SK-N-SH treated with all-trans-retinoic acid at 6 μM for 48 hours (cell line): Measurements from ENCODE around the gene ESRP2.

Experiments used
- ATAC-seq: fragments of 200-7000 bp; cut with Tn5 transposase; 3 replicates; pipeline ENCODE4 v1.9.1; 2020; ENCODE audit warnings: mild to moderate bottlenecking, moderate library complexity
- ARNTL ChIP-seq: fragments of 450-650 bp; formaldehyde crosslinking; IDR thresholded peaks from 2 replicates; pipeline ENCODE4 v1.5.0; 2020; ENCODE audit warnings: low read depth, mild to moderate bottlenecking, moderate library complexity, borderline replicate concordance
- CSRNP3 ChIP-seq: fragments of 250-450 bp; sonication (Bioruptor Pico); IDR thresholded peaks from 2 replicates; pipeline ENCODE4 v1.5.1; 2021; ENCODE audit warnings: mild to moderate bottlenecking, moderate library complexity
- ESRRG ChIP-seq: fragments of 250-450 bp; sonication (Bioruptor Pico); IDR thresholded peaks from 2 replicates; pipeline ENCODE4 v1.6.1; 2021; ENCODE audit warnings: mild to moderate bottlenecking
- GLIS3 ChIP-seq: fragments of 250-450 bp; sonication (Bioruptor Pico); IDR thresholded peaks from 2 replicates; pipeline ENCODE4 v1.5.0; 2020; ENCODE audit warnings: mild to moderate bottlenecking, moderate library complexity
- OSR1 ChIP-seq: fragments of 250-450 bp; sonication (Bioruptor Pico); IDR thresholded peaks from 2 replicates; pipeline ENCODE4 v1.8.0; 2022; ENCODE audit warnings: moderate library complexity, mild to moderate bottlenecking, inconsistent platforms
- PATZ1 ChIP-seq: fragments of 250-450 bp; sonication (Bioruptor Pico); IDR thresholded peaks from 2 replicates; pipeline ENCODE4 v1.8.0; 2020; ENCODE audit warnings: mild to moderate bottlenecking, moderate library complexity, borderline replicate concordance
- PPARA ChIP-seq: fragments of 250-450 bp; sonication (Bioruptor Pico); IDR thresholded peaks from 2 replicates; pipeline ENCODE4 v1.5.0; 2020; ENCODE audit warnings: mild to moderate bottlenecking, borderline replicate concordance
- RARB ChIP-seq: fragments of 250-450 bp; sonication (Bioruptor Pico); IDR thresholded peaks from 2 replicates; pipeline ENCODE4 v1.8.0; 2021; ENCODE audit warnings: mild to moderate bottlenecking, moderate library complexity
- SNAI2 ChIP-seq: fragments of 250-450 bp; sonication (Bioruptor Pico); IDR thresholded peaks from 2 replicates; pipeline ENCODE4 v1.5.0; 2020; ENCODE audit warnings: mild to moderate bottlenecking, moderate library complexity
- TCF4 ChIP-seq: fragments of 250-450 bp; sonication (Bioruptor Pico); IDR thresholded peaks from 2 replicates; pipeline ENCODE4 v1.8.0; 2021; ENCODE audit warnings: mild to moderate bottlenecking, moderate library complexity, borderline replicate concordance
- TOX ChIP-seq: fragments of 250-450 bp; sonication (Bioruptor Pico); IDR thresholded peaks from 2 replicates; pipeline ENCODE4 v1.8.0; 2021; ENCODE audit warnings: mild to moderate bottlenecking, moderate library complexity, borderline replicate concordance
- ZC3H10 ChIP-seq: fragments of 250-450 bp; sonication (Bioruptor Pico); IDR thresholded peaks from 2 replicates; pipeline ENCODE4 v1.5.1; 2021; ENCODE audit warnings: mild to moderate bottlenecking, moderate library complexity
- ZFP3 ChIP-seq: fragments of 250-450 bp; sonication (Bioruptor Pico); IDR thresholded peaks from 2 replicates; pipeline ENCODE4 v1.5.0; 2020; ENCODE audit warnings: mild to moderate bottlenecking, moderate library complexity
- ZFP30 ChIP-seq: fragments of 450-650 bp; formaldehyde crosslinking; IDR thresholded peaks from 2 replicates; pipeline ENCODE4 v1.5.0; 2022; ENCODE audit warnings: mild to moderate bottlenecking, moderate library complexity
- ZNF565 ChIP-seq: fragments of 450-650 bp; formaldehyde crosslinking; conservative IDR thresholded peaks from 2 replicates; pipeline ENCODE4 v1.5.0; 2020; ENCODE audit warnings: low read depth, mild to moderate bottlenecking, moderate library complexity
- ZNF70 ChIP-seq: fragments of 450-650 bp; formaldehyde crosslinking; IDR thresholded peaks from 2 replicates; pipeline ENCODE4 v1.5.0; 2020; ENCODE audit warnings: mild to moderate bottlenecking, moderate library complexity
- ZNF8 ChIP-seq: fragments of 450-650 bp; formaldehyde crosslinking; IDR thresholded peaks from 2 replicates; pipeline ENCODE4 v1.5.0; 2020; ENCODE audit warnings: mild to moderate bottlenecking, moderate library complexity
- TF ChIP-seq, protein P1 (sequence below): fragments of 250-450 bp; sonication (Bioruptor Pico); IDR thresholded peaks from 2 replicates; pipeline ENCODE4 v1.5.0; 2020; ENCODE audit warnings: mild to moderate bottlenecking, moderate library complexity

The ESRP2 gene

GRCh38 chr16:68236826-68237242, 907 bp upstream of the ESRP2 start:
- no peak for ATAC-seq
- TF ChIP-seq ARNTL (CRISPR knock-in tag): no peak
- no peak for TF ChIP-seq OSR1
- no peak for TF ChIP-seq TCF4
- no peak for TF ChIP-seq PPARA (CRISPR knock-in tag)
- no peak for TF ChIP-seq ZFP3 (CRISPR knock-in tag)
- no peak for TF ChIP-seq CSRNP3 (CRISPR knock-in tag)

DNA sequence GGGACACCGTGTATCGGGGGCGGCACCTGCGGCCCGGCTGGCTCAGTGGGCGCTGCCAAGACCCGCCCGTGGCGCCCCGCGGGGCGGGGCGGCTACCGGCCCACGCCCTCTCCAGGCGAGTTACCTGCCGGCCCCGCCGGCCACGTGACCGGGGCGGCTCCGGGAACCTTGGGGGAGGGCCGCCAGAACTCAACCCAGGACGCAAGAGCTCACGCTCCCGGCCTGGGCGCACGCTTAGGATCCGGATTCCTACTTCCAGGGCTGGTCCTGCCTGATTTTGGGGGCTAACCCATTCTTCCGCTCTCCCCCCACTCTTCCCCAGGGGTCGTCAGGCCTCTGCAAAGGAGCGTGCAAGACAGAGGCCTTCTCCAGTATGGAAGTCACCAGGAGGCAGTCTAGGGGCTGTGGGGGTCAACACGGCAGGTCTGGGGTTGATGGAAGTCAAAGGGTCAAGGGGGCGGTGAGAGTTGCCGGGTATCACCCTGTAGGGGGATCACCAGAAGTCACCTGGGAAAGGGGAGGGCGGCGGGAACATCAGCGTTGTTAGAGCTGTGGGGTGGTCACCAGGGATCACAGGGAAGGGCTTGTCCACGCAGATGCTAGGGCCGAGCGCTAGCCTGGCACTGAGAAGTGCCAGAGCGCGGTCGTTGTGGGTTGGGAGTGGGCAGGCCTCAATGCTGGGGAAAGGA, 354 bp upstream of the ESRP2 start:
- no peak for ATAC-seq
- TF ChIP-seq PATZ1 (CRISPR knock-in tag): no peak
- TF ChIP-seq OSR1: no peak
- no peak for TF ChIP-seq ZFP3 (CRISPR knock-in tag)
- TF ChIP-seq, all 23 proteins: peak for 0

DNA sequence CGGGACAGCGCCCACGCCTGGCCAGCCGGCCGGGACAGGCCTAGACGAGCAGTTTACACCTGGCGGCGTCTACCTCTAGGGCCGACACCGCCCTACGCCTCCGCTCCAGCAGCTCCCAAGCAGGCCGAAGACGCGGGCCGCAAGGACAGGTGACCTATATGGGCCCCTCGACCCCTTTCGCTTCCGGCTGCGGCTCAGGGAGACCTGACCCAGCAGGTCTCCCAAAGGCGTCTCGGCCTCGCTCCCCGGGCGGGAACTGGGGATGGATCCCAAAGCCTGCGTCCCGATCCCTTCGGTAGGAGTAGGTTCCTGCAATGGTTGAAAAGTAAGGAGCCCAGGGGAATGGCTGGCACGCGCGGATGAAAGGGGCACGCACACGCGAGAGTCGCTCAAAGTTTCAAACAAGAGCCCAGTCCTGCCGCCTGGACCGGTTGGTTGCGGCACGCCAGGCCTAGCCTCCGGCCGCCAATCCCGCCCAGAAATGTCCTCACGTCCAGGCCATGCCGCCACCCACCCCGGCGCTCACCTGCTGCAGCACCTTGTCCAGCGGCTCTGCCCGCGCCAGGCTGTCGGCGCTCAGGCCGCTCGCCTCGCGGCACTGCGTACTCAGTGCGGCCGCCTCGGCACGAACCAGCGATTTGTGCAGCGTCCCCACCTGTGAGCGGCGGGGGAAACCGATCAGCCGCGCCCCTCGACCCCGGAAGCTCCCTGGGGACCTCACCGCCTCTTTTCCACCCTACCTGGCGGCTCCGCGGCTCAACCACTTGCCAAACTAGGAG, 630 bp downstream of the ESRP2 start:
- TF ChIP-seq GLIS3 (CRISPR knock-in tag) (no peak), OSR1 (no peak), PATZ1 (CRISPR knock-in tag) (no peak), PPARA (CRISPR knock-in tag) (no peak), ZNF70 (CRISPR knock-in tag) (no peak), TCF4 (no peak), RARB (CRISPR knock-in tag) (no peak), ESRRG (no peak), ZC3H10 (CRISPR knock-in tag) (no peak), ZFP30 (no peak), ZNF8 (CRISPR knock-in tag) (no peak)
- TF ChIP-seq, protein P1, sequence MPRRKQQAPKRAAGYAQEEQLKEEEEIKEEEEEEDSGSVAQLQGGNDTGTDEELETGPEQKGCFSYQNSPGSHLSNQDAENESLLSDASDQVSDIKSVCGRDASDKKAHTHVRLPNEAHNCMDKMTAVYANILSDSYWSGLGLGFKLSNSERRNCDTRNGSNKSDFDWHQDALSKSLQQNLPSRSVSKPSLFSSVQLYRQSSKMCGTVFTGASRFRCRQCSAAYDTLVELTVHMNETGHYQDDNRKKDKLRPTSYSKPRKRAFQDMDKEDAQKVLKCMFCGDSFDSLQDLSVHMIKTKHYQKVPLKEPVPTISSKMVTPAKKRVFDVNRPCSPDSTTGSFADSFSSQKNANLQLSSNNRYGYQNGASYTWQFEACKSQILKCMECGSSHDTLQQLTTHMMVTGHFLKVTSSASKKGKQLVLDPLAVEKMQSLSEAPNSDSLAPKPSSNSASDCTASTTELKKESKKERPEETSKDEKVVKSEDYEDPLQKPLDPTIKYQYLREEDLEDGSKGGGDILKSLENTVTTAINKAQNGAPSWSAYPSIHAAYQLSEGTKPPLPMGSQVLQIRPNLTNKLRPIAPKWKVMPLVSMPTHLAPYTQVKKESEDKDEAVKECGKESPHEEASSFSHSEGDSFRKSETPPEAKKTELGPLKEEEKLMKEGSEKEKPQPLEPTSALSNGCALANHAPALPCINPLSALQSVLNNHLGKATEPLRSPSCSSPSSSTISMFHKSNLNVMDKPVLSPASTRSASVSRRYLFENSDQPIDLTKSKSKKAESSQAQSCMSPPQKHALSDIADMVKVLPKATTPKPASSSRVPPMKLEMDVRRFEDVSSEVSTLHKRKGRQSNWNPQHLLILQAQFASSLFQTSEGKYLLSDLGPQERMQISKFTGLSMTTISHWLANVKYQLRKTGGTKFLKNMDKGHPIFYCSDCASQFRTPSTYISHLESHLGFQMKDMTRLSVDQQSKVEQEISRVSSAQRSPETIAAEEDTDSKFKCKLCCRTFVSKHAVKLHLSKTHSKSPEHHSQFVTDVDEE (CRISPR knock-in tag): no peak
- ATAC-seq: no peak

DNA sequence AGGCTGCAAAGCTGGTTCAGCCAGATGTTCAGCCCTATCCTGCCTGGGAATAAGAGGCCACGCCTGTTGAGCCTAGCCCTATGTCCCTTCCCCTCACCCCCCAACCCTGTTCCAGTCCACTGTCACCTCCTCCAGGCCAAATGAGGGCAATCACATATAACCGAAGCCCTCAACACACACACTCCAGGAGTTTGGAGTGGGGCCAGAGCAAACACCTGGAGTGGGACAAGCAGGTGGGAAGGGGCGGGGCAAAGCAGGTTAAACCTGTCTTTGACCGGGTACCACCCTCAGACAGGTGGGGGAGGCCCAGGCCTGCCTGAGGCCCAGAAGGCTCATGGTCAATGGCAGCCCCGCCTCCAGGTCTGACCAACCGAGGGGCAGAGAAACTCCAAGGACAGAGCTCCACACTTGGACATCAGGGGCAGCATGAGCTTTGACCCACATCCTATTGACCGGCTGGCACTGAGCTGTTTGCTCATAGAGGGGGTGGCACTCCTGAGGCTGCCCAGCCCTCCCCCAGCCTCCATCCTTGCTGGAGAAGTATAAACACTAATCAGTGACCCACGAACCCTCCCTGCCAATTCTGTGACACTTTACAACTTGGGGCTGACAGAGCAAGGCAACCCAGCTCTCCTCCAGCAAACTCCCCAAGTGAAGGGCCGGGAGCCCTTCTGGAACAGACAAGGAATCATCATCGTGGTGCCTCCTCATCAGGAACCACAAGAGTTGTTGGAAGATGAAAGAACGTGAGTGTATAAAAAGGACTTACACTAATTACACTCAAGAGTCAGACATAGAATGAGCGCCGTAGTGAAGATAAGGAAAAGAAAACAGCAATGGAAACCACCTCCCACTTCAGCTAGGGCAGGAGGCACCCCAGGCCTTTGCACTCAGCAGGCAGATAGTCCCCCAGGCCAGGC, 1.5 kb downstream of the ESRP2 start:
- TF ChIP-seq, protein P1 (CRISPR knock-in tag): no peak
- no peak for TF ChIP-seq TOX (CRISPR knock-in tag)
- no peak for TF ChIP-seq ZNF565 (CRISPR knock-in tag)
- no peak for TF ChIP-seq CSRNP3 (CRISPR knock-in tag)
- no peak for TF ChIP-seq ZFP30
- TF ChIP-seq OSR1: no peak
- TF ChIP-seq ESRRG: no peak
- TF ChIP-seq SNAI2 (CRISPR knock-in tag): no peak
- no peak for TF ChIP-seq PPARA (CRISPR knock-in tag)
- TF ChIP-seq, all 23 proteins: peak for 0
- ATAC-seq: no peak
